A549 (cell line): ENCODE measurements around the gene CIB4. TPM values are rescaled to one million over a fixed set of nuclear protein-coding genes. Genes with fewer than 3 reads are reported as not detected.
A peak's percentile ranks its signal among the peaks of the same experiment; 100 is the strongest.

ENCODE experiments used
- ATAC-seq, 2 experiments: fragments of 200-7000 bp in 1 of 2; fragments of >200 bp in 1 of 2; cut with Nextera tagmentation in 1 of 2; cut with Tn5 transposase in 1 of 2; 3 replicates each; pipeline versions ENCODE4 v1.8.0 to v1.9.1; 2018 to 2020; ENCODE audit warnings: mild to moderate bottlenecking in 1 of 2, moderate library complexity in 1 of 2
- CTCF ChIA-PET: fragments of 300-600 bp; sonication (Branson Sonifier 250); formaldehyde crosslinking; extraction: SDS; loops from one replicate; lab custom pipeline; 2021; ENCODE audit warnings: antibody characterized with exemption, inconsistent platforms; lab: Yijun Ruan, JAX
- POLR2A ChIA-PET: fragments of 350-600 bp; formaldehyde crosslinking; extraction: SDS; loops from one replicate; lab custom pipeline; 2021; ENCODE audit warnings: antibody characterized with exemption, inconsistent platforms; lab: Yijun Ruan, JAX
- DNase-seq, 2 experiments: peaks; one replicate each; pipeline versions ENCODE4 v3.0.0 to v3.0.0-alpha.2; 2011 to 2016; ENCODE audit warnings: low read depth in 1 of 2, low spot score in 1 of 2
- FAIRE-seq: peaks from 2 replicates; lab custom pipeline; 2011; peaks lifted over from hg19 to GRCh38; lab: Jason Lieb, UNC
- H3K27ac ChIP-seq, 2 experiments: fragments of >200 bp; sonication (Bioruptor Twin); formaldehyde crosslinking; 3 replicates each; pipeline ENCODE4 v1.5.1; 2016 to 2017
- H3K4me1 ChIP-seq: fragments of >200 bp; sonication (Bioruptor Twin); formaldehyde crosslinking; 3 replicates; pipeline ENCODE4 v1.6.1; 2016
- H3K4me2 ChIP-seq: fragments of >200 bp; sonication (Bioruptor Twin); formaldehyde crosslinking; 3 replicates; pipeline ENCODE4 v1.6.1; 2016
- H3K4me3 ChIP-seq: fragments of >200 bp; sonication (Bioruptor Twin); formaldehyde crosslinking; 3 replicates; pipeline ENCODE4 v1.5.1; 2016
- H3K9me3 ChIP-seq: fragments of >200 bp; sonication (Bioruptor Twin); formaldehyde crosslinking; 3 replicates; pipeline ENCODE4 v1.6.1; 2016
- CBX8 ChIP-seq: fragments of 200-600 bp; sonication (generic); IDR thresholded peaks from 2 replicates; pipeline ENCODE4 v1.6.1; 2016
- CHD2 ChIP-seq: fragments of 150-350 bp; IDR thresholded peaks from 2 replicates; pipeline ENCODE4 v1.6.1; 2014; ENCODE audit warnings: low read length; ENCODE audit not compliant: partially characterized antibody
- CTCF ChIP-seq: fragments of >200 bp; sonication (Bioruptor Twin); formaldehyde crosslinking; IDR thresholded peaks from 3 replicates; pipeline ENCODE4 v1.5.1; 2016
- EHMT2 ChIP-seq: fragments of 200-600 bp; sonication (generic); IDR thresholded peaks from 2 replicates; pipeline ENCODE4 v1.6.1; 2016; ENCODE audit warnings: antibody characterized with exemption, low read depth, mild to moderate bottlenecking, moderate library complexity
- FOSB ChIP-seq: fragments of 250-450 bp; sonication (Bioruptor Pico); IDR thresholded peaks from 2 replicates; pipeline ENCODE4 v1.5.0; 2020; ENCODE audit warnings: mild to moderate bottlenecking, moderate library complexity
- GATA3 ChIP-seq: IDR thresholded peaks from 2 replicates; pipeline ENCODE4 v1.6.1; 2012; ENCODE audit warnings: borderline replicate concordance
- HOXA7 ChIP-seq: fragments of 250-450 bp; sonication (Bioruptor Pico); IDR thresholded peaks from 2 replicates; pipeline ENCODE4 v1.5.0; 2020; ENCODE audit warnings: mild to moderate bottlenecking, moderate library complexity
- JUN ChIP-seq, 2 experiments: fragments of >200 bp; sonication (Bioruptor Twin); formaldehyde crosslinking; IDR thresholded peaks; 2 replicates in 1 of 2; 3 replicates in 1 of 2; pipeline ENCODE4 v1.6.1; 2016 to 2017
- KDM5A ChIP-seq: fragments of 200-600 bp; sonication (generic); IDR thresholded peaks from 2 replicates; pipeline ENCODE4 v1.6.1; 2016; ENCODE audit warnings: antibody characterized with exemption, mild to moderate bottlenecking
- MAFK ChIP-seq: fragments of 450-650 bp; IDR thresholded peaks from 2 replicates; pipeline ENCODE4 v1.6.1; 2014; ENCODE audit not compliant: partially characterized antibody
- MYC ChIP-seq: IDR thresholded peaks from 2 replicates; pipeline ENCODE4 v1.6.1; 2012; ENCODE audit warnings: mild to moderate bottlenecking, inconsistent platforms, low read length, improper control_type of control experiment, borderline replicate concordance
- NFE2L2 ChIP-seq: fragments of 150-350 bp; conservative IDR thresholded peaks from 2 replicates; pipeline ENCODE4 v1.6.1; 2014; ENCODE audit warnings: low read length
- POLR2AphosphoS2 ChIP-seq: conservative IDR thresholded peaks from 2 replicates; pipeline ENCODE4 v1.6.1; 2012; ENCODE audit warnings: low read length, improper control_type of control experiment, inconsistent platforms
- RAD21 ChIP-seq, 2 experiments: fragments of >200 bp in 1 of 2; sonication (Bioruptor Twin) in 1 of 2; formaldehyde crosslinking in 1 of 2; IDR thresholded peaks in 1 of 2; conservative IDR thresholded peaks in 1 of 2; 2 replicates in 1 of 2; 3 replicates in 1 of 2; pipeline ENCODE4 v1.6.1; 2012 to 2018; ENCODE audit warnings: inconsistent platforms in 1 of 2
- RNF2 ChIP-seq: fragments of 200-600 bp; sonication (generic); IDR thresholded peaks from 2 replicates; pipeline ENCODE4 v1.6.1; 2016; ENCODE audit warnings: low read depth, mild to moderate bottlenecking, antibody characterized with exemption, moderate library complexity, borderline replicate concordance
- WGBS: methylation state at CpG from one replicate; pipeline ENCODE4 v1.1.6; 2017; ENCODE audit errors: missing lambda C conversion rate; 5-methylcytosine and 5-hydroxymethylcytosine counted together
- polyA plus RNA-seq, 4 experiments: library from polyadenylated mRNA; depleted of rRNA in 3 of 4; stranded (reverse); fragments of >200 nt; fragmentation: RNase III in 1 of 4; extraction: RNeasy Plus Mini Kit Qiagen cat#74134 plus additional on column Dnase treatment in 1 of 4; gene quantifications; 2 replicates in 3 of 4; 3 replicates in 1 of 4; pipeline ENCODE4 v1.2.3, GENCODE V29; 2011 to 2017
- TF ChIP-seq, protein P1 (sequence below): fragments of 450-650 bp; IDR thresholded peaks from 2 replicates; pipeline ENCODE4 v1.6.1; 2014; ENCODE audit warnings: antibody characterized with exemption
- TF ChIP-seq, protein P2 (sequence below): fragments of 250-450 bp; sonication (Bioruptor Pico); IDR thresholded peaks from 2 replicates; pipeline ENCODE4 v1.5.0; 2020; ENCODE audit warnings: low read depth, mild to moderate bottlenecking, moderate library complexity

The CIB4 gene
- polyA plus RNA-seq, 2 of the 4 experiments (the other 2 are of a cell fraction): 0.30 to 1.0 TPM

DNA sequence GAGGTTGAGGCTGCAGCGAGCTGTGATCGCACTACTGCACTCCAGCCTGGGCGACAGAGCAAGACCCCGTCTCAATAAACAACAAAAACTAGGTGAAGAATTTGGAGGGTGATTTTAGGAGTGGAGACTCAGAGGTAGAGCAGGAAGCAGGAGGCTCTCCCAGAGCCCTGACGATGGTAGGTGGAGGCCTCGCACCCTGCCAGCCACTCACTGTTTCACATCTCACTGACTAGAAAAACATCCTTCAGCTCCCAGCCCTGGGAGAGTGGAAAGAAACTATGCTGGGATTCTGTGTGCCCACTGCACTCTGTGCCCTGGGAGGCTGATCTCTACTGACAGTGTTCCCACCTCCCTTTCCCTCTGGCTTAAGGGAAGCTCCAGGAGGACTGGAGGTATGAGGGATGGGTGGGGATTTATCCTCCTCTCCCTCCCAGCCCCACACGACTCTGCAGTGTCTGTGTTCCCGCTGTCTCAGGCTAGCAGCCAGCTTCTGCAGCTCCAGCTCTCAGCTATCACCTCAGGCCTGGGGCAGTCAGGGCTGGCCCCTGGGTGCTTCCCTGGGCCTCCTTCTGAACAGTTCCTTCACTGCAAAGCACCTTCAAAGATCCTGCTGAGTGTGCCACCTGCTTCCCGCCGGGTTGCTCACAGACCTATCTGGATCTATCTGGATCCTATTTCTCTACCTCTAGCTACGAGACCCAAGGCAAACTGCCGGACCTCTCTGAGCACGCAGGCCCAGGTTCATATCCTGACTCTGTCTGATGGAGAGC, 9.6 kb downstream of the CIB4 start:
- H3K4me2 ChIP-seq: peak overlapping the region; percentile 38; the same call in 1 of the 3 replicates
- 93% methylated on average over 13 of the region's 13 CpGs for WGBS

DNA sequence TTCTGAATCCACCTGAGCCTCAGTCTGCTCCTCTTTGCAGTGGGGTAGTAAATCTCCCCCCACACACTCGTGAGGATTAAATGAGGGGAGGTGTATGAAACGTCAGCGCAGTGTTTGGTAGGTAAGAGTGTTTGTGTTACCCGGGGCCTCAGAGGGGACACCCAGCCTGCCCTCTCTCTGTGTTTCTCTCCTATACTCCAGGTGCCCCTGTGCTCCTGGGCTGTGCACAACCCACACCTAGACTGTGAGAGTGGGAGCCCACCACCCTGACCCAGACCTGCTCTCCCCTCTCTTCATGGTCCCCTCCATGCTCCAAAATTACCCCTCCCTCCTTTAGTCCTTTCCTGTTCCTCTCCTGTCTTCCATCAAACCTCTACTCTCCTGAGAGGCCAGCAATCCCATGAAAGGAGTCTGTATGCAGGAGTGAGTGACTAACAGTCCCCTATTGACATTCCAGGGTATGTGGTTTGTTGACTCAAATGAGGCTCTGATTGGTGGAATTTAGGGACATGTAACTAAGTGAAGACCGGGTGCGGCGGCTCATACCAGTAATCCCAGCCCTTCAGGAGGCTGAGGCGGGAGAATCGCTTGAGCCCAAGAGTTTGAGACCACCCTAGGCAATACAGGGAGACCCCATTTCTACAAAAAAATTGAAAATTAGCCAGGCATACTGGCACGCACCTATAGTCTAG, 10.4 kb downstream of the CIB4 start:
- peaks cover 11% of the 10 kb centered on the region for H3K4me1 ChIP-seq
- FAIRE-seq (no peak), ATAC-seq (peak; percentile 81 to 90), DNase-seq (peak; percentile 64 to 79)
- H3K27ac ChIP-seq: peak overlapping the region in 1 of 2 experiments; percentile 61; a peak in 3 of 6 replicates
- TF ChIP-seq MYC (no peak), CHD2 (no peak), JUN (IDR thresholded peaks at IDR 0.05) (no peak), GATA3 (no peak), CTCF (no peak), NFE2L2 (no peak), MAFK (no peak), KDM5A (no peak)
- TF ChIP-seq, protein P1, sequence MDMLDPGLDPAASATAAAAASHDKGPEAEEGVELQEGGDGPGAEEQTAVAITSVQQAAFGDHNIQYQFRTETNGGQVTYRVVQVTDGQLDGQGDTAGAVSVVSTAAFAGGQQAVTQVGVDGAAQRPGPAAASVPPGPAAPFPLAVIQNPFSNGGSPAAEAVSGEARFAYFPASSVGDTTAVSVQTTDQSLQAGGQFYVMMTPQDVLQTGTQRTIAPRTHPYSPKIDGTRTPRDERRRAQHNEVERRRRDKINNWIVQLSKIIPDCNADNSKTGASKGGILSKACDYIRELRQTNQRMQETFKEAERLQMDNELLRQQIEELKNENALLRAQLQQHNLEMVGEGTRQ: no peak
- ChIA-PET POLR2A (no interaction called here), CTCF (interaction anchor here (1.4 to 3.8 kb wide), 5 partner anchors 11 to 121 kb away, joined by 3 to 22 read pairs (median 9); partner anchors contain the start of gene CIB4)
- peaks cover 2% of the 10 kb centered on the region; the same call in 1 of the 3 replicates for H3K9me3 ChIP-seq
- no peak overlapping the region for H3K4me3 ChIP-seq
- WGBS: 60% methylated on average over 10 of the region's 10 CpGs
- H3K4me2 ChIP-seq: peak overlapping the region; percentile 38; the same call in 2 of the 3 replicates

More for the DNA sequence above, 9.6 kb downstream of the CIB4 start:
- no peaks in the 10 kb centered on the region for H3K9me3 ChIP-seq
- no peak for FAIRE-seq
- no peak overlapping the region for H3K4me3 ChIP-seq
- H3K27ac ChIP-seq: peak overlapping the region in 1 of 2 experiments; percentile 61; a peak in 3 of 6 replicates
- no peak for DNase-seq
- ATAC-seq: peak; percentile 4 to 17; a peak in 3 of 6 replicates
- ChIA-PET POLR2A (interaction anchor here (1.1 kb wide), 1 partner anchor 89 kb away, joined by 3 read pairs; no protein-coding TSS in a partner anchor), CTCF (interaction anchor here (1.2 to 3.8 kb wide), 8 partner anchors 9 to 120 kb away, joined by 3 to 22 read pairs (median 5); partner anchors contain the start of gene CIB4)
- TF ChIP-seq RNF2: no peak
- TF ChIP-seq CHD2: no peak
- TF ChIP-seq RAD21 (conservative IDR thresholded peaks at IDR 0.05 in 1 of 2, IDR thresholded peaks at IDR 0.05 in 1 of 2): no peak
- TF ChIP-seq, protein P2, sequence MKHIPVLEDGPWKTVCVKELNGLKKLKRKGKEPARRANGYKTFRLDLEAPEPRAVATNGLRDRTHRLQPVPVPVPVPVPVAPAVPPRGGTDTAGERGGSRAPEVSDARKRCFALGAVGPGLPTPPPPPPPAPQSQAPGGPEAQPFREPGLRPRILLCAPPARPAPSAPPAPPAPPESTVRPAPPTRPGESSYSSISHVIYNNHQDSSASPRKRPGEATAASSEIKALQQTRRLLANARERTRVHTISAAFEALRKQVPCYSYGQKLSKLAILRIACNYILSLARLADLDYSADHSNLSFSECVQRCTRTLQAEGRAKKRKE (CRISPR knock-in tag): no peak
- TF ChIP-seq EHMT2: no peak
- no peak for TF ChIP-seq CBX8
- TF ChIP-seq POLR2AphosphoS2: no peak
- TF ChIP-seq HOXA7 (CRISPR knock-in tag): no peak
- no peak for TF ChIP-seq FOSB
- peaks cover 11% of the 10 kb centered on the region for H3K4me1 ChIP-seq
